Endothelial cell of umbilical vein (primary cell): Measurements from ENCODE around the gene DOCK4. TPM values are rescaled to one million over a fixed set of nuclear protein-coding genes. Genes with fewer than 3 reads are reported as not detected.
A peak's percentile ranks its signal among the peaks of the same experiment; 100 is the strongest.

Source experiments
- BruUV-seq: library from RNA; stranded (reverse); fragments of 400-500 nt; replicated peaks from 2 replicates; lab custom pipeline; 2021; lab: Mats Ljungman, UMichigan
- CTCF ChIA-PET: fragments of 300-600, 350-600 bp; sonication (Branson Sonifier 250); formaldehyde crosslinking; loops from one replicate; lab custom pipeline; 2021; ENCODE audit warnings: antibody characterized with exemption, inconsistent platforms; lab: Charles Lee
- POLR2A ChIA-PET: fragments of 300-600, 350-600 bp; sonication (Branson Sonifier 250); formaldehyde crosslinking; loops from one replicate; lab custom pipeline; 2021; ENCODE audit warnings: antibody characterized with exemption, inconsistent platforms; lab: Charles Lee
- DNase-seq: peaks from one replicate; pipeline ENCODE4 v3.0.0-alpha.2; 2011; ENCODE audit warnings: low read depth, low spot score
- FAIRE-seq: peaks from 2 replicates; lab custom pipeline; 2011; peaks lifted over from hg19 to GRCh38; lab: Jason Lieb, UNC
- H2AFZ ChIP-seq: 2 replicates; pipeline ENCODE4 v1.6.0; 2012; ENCODE audit warnings: low read depth, low read length, control low read depth, inconsistent platforms
- H3K27ac ChIP-seq: 2 replicates; pipeline ENCODE4 v1.5.1; 2011; ENCODE audit warnings: low read depth, mild to moderate bottlenecking, control low read depth, low read length, moderate library complexity; ENCODE audit not compliant: insufficient read depth
- H3K27me3 ChIP-seq, 2 experiments: 2 replicates each; pipeline versions ENCODE4 v1.6.0 to v1.6.1; 2011; ENCODE audit warnings: low read length in 2 of 2, mixed read lengths in 1 of 2; ENCODE audit not compliant: control insufficient read depth in 2 of 2, insufficient read depth in 2 of 2
- H3K36me3 ChIP-seq, 2 experiments: 2 replicates in 1 of 2; 3 replicates in 1 of 2; pipeline ENCODE4 v1.5.1; 2011; ENCODE audit warnings: low read length in 2 of 2, mild to moderate bottlenecking in 1 of 2, moderate library complexity in 1 of 2; ENCODE audit not compliant: control insufficient read depth in 2 of 2, insufficient read depth in 2 of 2; ENCODE audit errors: extremely low read depth in 1 of 2
- H3K4me1 ChIP-seq: 3 replicates; pipeline ENCODE4 v1.5.1; 2011; ENCODE audit warnings: mild to moderate bottlenecking, low read length; ENCODE audit not compliant: control insufficient read depth, insufficient read depth; ENCODE audit errors: extremely low read depth
- H3K4me2 ChIP-seq: 2 replicates; pipeline ENCODE4 v1.6.1; 2011; ENCODE audit warnings: low read length, control low read depth, mixed read lengths; ENCODE audit not compliant: insufficient read depth
- H3K4me3 ChIP-seq, 3 experiments: fragments of 200-600 bp in 1 of 3; sonication (generic), shearing (Covaris generic) in 1 of 3; replicated peaks in 1 of 3; 2 replicates each; pipeline ENCODE4 v1.5.1; 2011 to 2016; ENCODE audit warnings: control low read depth in 3 of 3, low read length in 3 of 3, mild to moderate bottlenecking in 2 of 3, inconsistent platforms in 1 of 3, low read depth in 1 of 3, moderate library complexity in 1 of 3; ENCODE audit not compliant: insufficient read depth in 1 of 3
- H3K79me2 ChIP-seq: 2 replicates; pipeline ENCODE4 v1.6.0; 2012; ENCODE audit warnings: low read length, inconsistent platforms; ENCODE audit not compliant: control insufficient read depth, insufficient read depth
- H3K9ac ChIP-seq: replicated peaks from 2 replicates; pipeline ENCODE3; 2011; ENCODE audit warnings: low read length, control low read depth; ENCODE audit not compliant: insufficient read depth; ENCODE audit errors: extremely low read depth
- H3K9me1 ChIP-seq: replicated peaks from 3 replicates; pipeline ENCODE4 v1.6.0; 2011; ENCODE audit warnings: mild to moderate bottlenecking, low read length; ENCODE audit not compliant: control insufficient read depth, insufficient read depth; ENCODE audit errors: extremely low read depth
- H3K9me3 ChIP-seq: replicated peaks from 2 replicates; pipeline ENCODE4 v1.5.1; 2012; ENCODE audit warnings: low read length, inconsistent platforms; ENCODE audit not compliant: control insufficient read depth, insufficient read depth
- H4K20me1 ChIP-seq: replicated peaks from 2 replicates; pipeline ENCODE3; 2011; ENCODE audit warnings: mild to moderate bottlenecking, low read length; ENCODE audit not compliant: control insufficient read depth, insufficient read depth; ENCODE audit errors: extremely low read depth
- CTCF ChIP-seq, 2 donors: IDR thresholded peaks; 1 replicate in 1 of 2; 2 replicates in 1 of 2; pipeline ENCODE4 v1.5.1; 2011; ENCODE audit warnings: low read length in 2 of 2, mild to moderate bottlenecking in 2 of 2, moderate library complexity in 2 of 2, control low read depth in 1 of 2, inconsistent platforms in 1 of 2, low read depth in 1 of 2; ENCODE audit not compliant: insufficient read depth in 1 of 2; ENCODE audit errors: extremely low read depth in 1 of 2
- MAX ChIP-seq: IDR thresholded peaks from 2 replicates; pipeline ENCODE4 v1.6.1; 2011; ENCODE audit not compliant: insufficient read depth, insufficient read length
- dilution Hi-C: fragments of 300-500 bp; cut with MboI; formaldehyde crosslinking; loops from one replicate; pipeline ENCODE4 v1.15.0; 2019; ENCODE audit warnings: low sequenced_read_pairs; ENCODE audit not compliant: extremely low pct_ligation_motif_present
- intact Hi-C: fragments of 100-400 bp; cut with micrococcal nuclease; formaldehyde crosslinking; loops from one replicate; pipeline ENCODE4 v1.10.0; 2022
- polyA plus RNA-seq, 4 experiments: library from polyadenylated mRNA; depleted of rRNA in 3 of 4; stranded (reverse) in 3 of 4; unstranded in 1 of 4; fragments of >200 nt; gene quantifications; 2 replicates each; pipeline versions ENCODE4 v1.2.1 to v1.2.3, GENCODE V29; 2011 to 2012; ENCODE audit warnings: missing spikeins in 1 of 4
- total RNA-seq: library from RNA; stranded (reverse); gene quantifications from 2 replicates; pipeline ENCODE4 v1.2.3, GENCODE V29; 2021

DOCK4 gene
- total and polyA plus RNA-seq, 2 donors (not counting 3 experiments of a cell fraction or from before 2014, with no cell fraction given): 47.4 to 164 TPM

GRCh38 chr7:111855161-111855841, 350.9 kb downstream of the DOCK4 start:
- Histone ChIP-seq H3K36me3 (peaks cover 5 to 10% of the 10 kb centered on the region in 2 experiments), H3K79me2 (no peaks in the 10 kb centered on the region), H3K4me2 (no peak overlapping the region), H3K4me1 (peaks cover 3% of the 10 kb centered on the region), H3K9me1 (no peaks in the 10 kb centered on the region), H3K9me3 (no peaks in the 10 kb centered on the region), H2AFZ (no peak overlapping the region), H4K20me1 (no peaks in the 10 kb centered on the region), H3K27ac (no peak overlapping the region), H3K4me3 (no peak overlapping the region), H3K9ac (no peak overlapping the region), H3K27me3 (no peaks in the 10 kb centered on the region)
- DNase-seq (peak; percentile 71), FAIRE-seq (peak; percentile 82)
- POLR2A ChIA-PET: interaction anchor here (0.9 kb wide), 1 partner anchor 595 kb away, joined by 7 read pairs; the partner anchor contains the start of gene IFRD1
- peak; percentile 63 to 66 for TF ChIP-seq CTCF (IDR thresholded peaks at IDR 0.05; ENCODE audit: extremely low read depth in 1 of 2, insufficient read depth in 1 of 2, low read depth in 1 of 2, low read length in 2 of 2)
- no peak for TF ChIP-seq MAX
- dilution Hi-C loops: no loop called here
- CTCF ChIA-PET: interaction anchor here (0.7 to 3.5 kb wide), 46 partner anchors 8 to 642 kb away, joined by 3 to 29 read pairs (median 4); no protein-coding TSS in a partner anchor
- BruUV-seq: no TSS peak
- intact Hi-C loops: loop anchor here (1.0 to 5.0 kb wide), 2 partner anchors 103 to 557 kb away; no protein-coding TSS in a partner anchor
